Activated B cell treated with CpG ODN at 0.5 μM for 24 hours (primary cell): ENCODE results near the gene CD68. TPM values are rescaled to one million over a fixed set of nuclear protein-coding genes. Genes with fewer than 3 reads are reported as not detected.
A peak's percentile ranks its signal among the peaks of the same experiment; 100 is the strongest.

Experiments used
- ATAC-seq: fragments of 200-7000 bp; cut with Tn5 transposase; one replicate; pipeline ENCODE4 v1.10.0; 2021; ENCODE audit warnings: low read depth, mild to moderate bottlenecking, moderate library complexity
- CTCF ChIA-PET: fragments of 350-600 bp; sonication (Branson Sonifier 250); formaldehyde crosslinking; loops from one replicate; lab custom pipeline; 2021; ENCODE audit warnings: antibody characterized with exemption; lab: Charles Lee
- POLR2A ChIA-PET: fragments of 350-600 bp; sonication (Branson Sonifier 250); formaldehyde crosslinking; loops from one replicate; lab custom pipeline; 2021; ENCODE audit warnings: antibody characterized with exemption; lab: Charles Lee
- DNase-seq: peaks from one replicate; pipeline ENCODE4 v3.0.0; 2022
- H3K27ac Mint-ChIP-seq: one replicate; pipeline ENCODE4 v1.8.0; 2020; ENCODE audit warnings: mixed read lengths
- H3K27me3 Mint-ChIP-seq: one replicate; pipeline ENCODE4 v1.8.0; 2021; ENCODE audit warnings: mixed read lengths
- H3K36me3 Mint-ChIP-seq: one replicate; pipeline ENCODE4 v1.8.0; 2021; ENCODE audit warnings: low read depth, mixed read lengths
- H3K4me1 Mint-ChIP-seq: one replicate; pipeline ENCODE4 v1.8.0; 2021; ENCODE audit warnings: mixed read lengths
- H3K4me3 Mint-ChIP-seq: one replicate; pipeline ENCODE4 v1.8.0; 2020; ENCODE audit warnings: mild to moderate bottlenecking, mixed read lengths
- H3K9me3 Mint-ChIP-seq: one replicate; pipeline ENCODE4 v1.8.0; 2020; ENCODE audit warnings: mixed read lengths
- intact Hi-C: fragments of 100-400 bp; cut with micrococcal nuclease; formaldehyde crosslinking; loops from one replicate; pipeline ENCODE4 v1.15.1; 2024
- total RNA-seq: library from RNA; stranded (reverse); gene quantifications from 2 replicates; pipeline ENCODE4 v1.2.3, GENCODE V29; 2022
- TF ChIP-seq, protein P1 (sequence below): fragments of 200-600 bp; IDR thresholded peaks from one replicate; pipeline ENCODE4 v1.8.0; 2022; ENCODE audit warnings: antibody characterized with exemption, mild to moderate bottlenecking

The CD68 gene
- 7.2 and 7.8 TPM in 2 replicates for total RNA-seq

- no peaks in the 10 kb centered on the region for H3K9me3 Mint-ChIP-seq
- TF ChIP-seq, protein P1, sequence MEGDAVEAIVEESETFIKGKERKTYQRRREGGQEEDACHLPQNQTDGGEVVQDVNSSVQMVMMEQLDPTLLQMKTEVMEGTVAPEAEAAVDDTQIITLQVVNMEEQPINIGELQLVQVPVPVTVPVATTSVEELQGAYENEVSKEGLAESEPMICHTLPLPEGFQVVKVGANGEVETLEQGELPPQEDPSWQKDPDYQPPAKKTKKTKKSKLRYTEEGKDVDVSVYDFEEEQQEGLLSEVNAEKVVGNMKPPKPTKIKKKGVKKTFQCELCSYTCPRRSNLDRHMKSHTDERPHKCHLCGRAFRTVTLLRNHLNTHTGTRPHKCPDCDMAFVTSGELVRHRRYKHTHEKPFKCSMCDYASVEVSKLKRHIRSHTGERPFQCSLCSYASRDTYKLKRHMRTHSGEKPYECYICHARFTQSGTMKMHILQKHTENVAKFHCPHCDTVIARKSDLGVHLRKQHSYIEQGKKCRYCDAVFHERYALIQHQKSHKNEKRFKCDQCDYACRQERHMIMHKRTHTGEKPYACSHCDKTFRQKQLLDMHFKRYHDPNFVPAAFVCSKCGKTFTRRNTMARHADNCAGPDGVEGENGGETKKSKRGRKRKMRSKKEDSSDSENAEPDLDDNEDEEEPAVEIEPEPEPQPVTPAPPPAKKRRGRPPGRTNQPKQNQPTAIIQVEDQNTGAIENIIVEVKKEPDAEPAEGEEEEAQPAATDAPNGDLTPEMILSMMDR, result no peak
- peak; percentile 75 for ATAC-seq
- peak within 1 kb of the TSS; percentile 89 for H3K27ac Mint-ChIP-seq
- intact Hi-C loops, result no loop called here
- peak within 1 kb of the TSS; percentile 25 for H3K4me3 Mint-ChIP-seq
- H3K27me3 Mint-ChIP-seq, result no peaks in the 10 kb centered on the region
- CTCF ChIA-PET, result interaction anchor here (3.5 kb wide), 1 partner anchor 10 kb away, joined by 22 read pairs; the partner anchor contains the start of gene SOX15
- peaks cover 90% of the 10 kb centered on the region for H3K4me1 Mint-ChIP-seq
- peaks cover 73% of the 10 kb centered on the region for H3K36me3 Mint-ChIP-seq
- DNase-seq, result peak; percentile 61
- POLR2A ChIA-PET, result interaction anchor here (0.6 to 3.1 kb wide), 23 partner anchors 8 to 798 kb away, joined by 3 to 36 read pairs (median 5); partner anchors contain the start of genes ACAP1, FXR2, PHF23 and POLR2A
These were observed at the start of gene CD68 for GRCh38 chr17:7579001-7579833. Gene CD68 (plus strand): TSS chr17:7579638. CDS start chr17:7579678, 40 bp downstream.

DNA sequence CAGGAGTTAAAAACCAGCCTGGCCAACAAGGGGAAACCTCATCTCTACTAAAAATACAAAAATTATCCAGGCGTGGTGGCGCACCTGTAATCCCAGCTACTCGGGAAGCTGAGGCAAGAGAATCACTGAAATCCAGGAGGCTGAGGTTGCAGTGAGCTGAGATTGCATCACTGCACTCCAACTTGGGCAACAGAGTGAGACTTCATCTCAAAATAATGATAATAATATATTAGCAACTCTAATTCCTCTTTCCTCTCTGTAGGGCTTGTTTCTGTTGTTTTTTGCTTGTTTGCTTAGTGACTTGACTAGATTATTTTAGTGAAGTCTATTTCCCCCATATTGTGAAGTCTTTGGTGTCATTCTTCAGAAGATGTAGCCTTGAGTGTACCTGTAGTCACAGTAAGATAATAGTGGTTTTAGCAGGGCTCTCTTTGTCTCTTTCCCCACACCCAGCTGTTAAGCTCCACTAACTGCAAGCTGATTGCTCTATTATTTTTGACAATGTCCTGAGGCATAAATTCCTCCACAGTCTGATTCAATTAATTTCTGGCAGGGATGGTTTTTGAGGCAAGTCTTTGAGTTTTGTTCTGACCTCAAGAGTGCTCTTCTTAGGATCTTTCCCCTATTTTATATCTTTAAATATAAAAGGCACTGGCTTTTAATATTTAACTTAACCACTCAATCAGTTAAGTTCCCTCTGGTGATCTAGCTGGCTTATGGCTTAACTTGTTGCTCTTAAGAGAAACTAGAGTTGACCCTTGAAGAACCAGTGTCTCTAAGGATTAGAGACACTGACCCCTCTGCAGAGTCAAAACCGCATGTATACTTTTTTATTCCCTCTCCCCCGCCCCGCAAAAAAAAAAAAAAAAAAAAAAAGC, 49.2 kb upstream of the CD68 start:
- Mint-ChIP-seq H3K36me3 (no peaks in the 10 kb centered on the region), H3K4me1 (no peaks in the 10 kb centered on the region), H3K9me3 (peaks cover 7% of the 10 kb centered on the region), H3K27ac (no peak overlapping the region), H3K4me3 (no peak overlapping the region), H3K27me3 (no peaks in the 10 kb centered on the region)
- ChIA-PET POLR2A (no interaction called here), CTCF (interaction anchor here (4.5 kb wide), 1 partner anchor 16 kb away, joined by 12 read pairs; no protein-coding TSS in a partner anchor)
- TF ChIP-seq, protein P1, result no peak
- ATAC-seq (no peak), DNase-seq (no peak)
- intact Hi-C loops, result no loop called here

DNA sequence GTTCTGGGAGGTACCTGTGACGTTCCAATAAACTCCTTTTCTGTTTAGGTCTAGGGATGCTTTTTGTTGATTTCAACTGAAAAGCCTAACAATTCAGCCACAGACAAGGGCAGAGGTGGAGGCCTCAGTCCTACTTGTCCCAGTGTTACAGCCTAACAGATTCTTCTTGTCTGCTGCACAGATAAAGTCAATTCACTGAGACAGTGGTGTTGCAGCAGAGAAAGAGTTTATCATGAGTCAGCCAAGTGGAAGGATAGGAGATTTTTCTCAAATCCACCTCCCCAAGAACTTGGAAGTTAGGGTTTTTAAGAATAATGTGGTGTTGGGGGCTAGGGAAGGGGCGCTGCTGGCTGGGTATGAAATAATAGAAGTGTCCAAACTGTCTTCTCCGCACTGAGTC, 41.4 kb upstream of the CD68 start:
- Mint-ChIP-seq H3K36me3 (no peaks in the 10 kb centered on the region), H3K9me3 (no peaks in the 10 kb centered on the region)
- TF ChIP-seq, protein P1, result no peak

DNA sequence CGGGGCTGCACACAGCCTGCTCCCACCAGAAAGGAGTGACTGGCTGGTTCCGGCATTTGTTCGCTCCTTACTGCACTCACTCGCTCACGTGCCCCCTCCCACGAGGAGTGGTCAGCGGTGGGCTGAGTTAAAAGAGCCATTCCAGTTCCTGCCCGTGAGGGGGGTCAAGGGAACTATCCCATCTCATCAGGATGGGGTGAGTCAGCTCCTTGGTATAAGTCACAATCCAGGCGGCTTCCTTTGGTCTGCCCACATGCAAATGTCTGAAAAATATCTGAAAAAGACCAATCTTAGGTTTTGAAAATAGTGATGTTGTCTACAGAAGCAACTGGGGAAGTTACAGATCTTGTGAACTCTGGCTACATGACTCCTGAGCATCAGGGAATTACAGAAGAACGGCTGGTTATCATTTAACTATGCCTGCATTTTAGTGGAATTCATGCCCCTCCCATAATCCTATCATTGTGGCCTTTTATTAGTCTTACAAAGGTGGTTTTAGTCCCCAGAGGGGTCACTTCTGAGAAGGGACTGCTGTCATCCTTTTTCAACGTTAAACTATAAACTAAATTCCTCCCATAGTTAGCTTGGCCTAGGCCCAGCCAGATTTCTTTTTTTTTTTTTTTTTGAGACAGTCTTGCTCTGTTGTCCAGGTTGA, 40.4 kb upstream of the CD68 start:
- Mint-ChIP-seq H3K27ac (no peak overlapping the region), H3K4me1 (no peaks in the 10 kb centered on the region), H3K27me3 (no peaks in the 10 kb centered on the region), H3K9me3 (no peaks in the 10 kb centered on the region), H3K36me3 (no peaks in the 10 kb centered on the region), H3K4me3 (no peak overlapping the region)
- TF ChIP-seq, protein P1, result no peak
- intact Hi-C loops, result no loop called here
- no peak for ATAC-seq
- DNase-seq, result no peak
- ChIA-PET POLR2A (no interaction called here), CTCF (no interaction called here)

More for the DNA sequence above, 41.4 kb upstream of the CD68 start:
- H3K4me3 Mint-ChIP-seq, result no peak overlapping the region
- H3K27ac Mint-ChIP-seq, result no peak overlapping the region
- POLR2A ChIA-PET, result no interaction called here
- DNase-seq, result no peak
- no peaks in the 10 kb centered on the region for H3K27me3 Mint-ChIP-seq
- ATAC-seq, result no peak
- intact Hi-C loops, result no loop called here
- no peaks in the 10 kb centered on the region for H3K4me1 Mint-ChIP-seq
- CTCF ChIA-PET, result interaction anchor here (0.5 kb wide), 1 partner anchor 745 kb away, joined by 4 read pairs; no protein-coding TSS in a partner anchor
